Heart right ventricle (tissue), 16 donors: ENCODE measurements around the gene LILRA2. TPM values are rescaled to one million over a fixed set of nuclear protein-coding genes. Genes with fewer than 3 reads are reported as not detected.
"Not testable (repeated sequence)": the region's sequence is repeated elsewhere in the genome, so short reads cannot be mapped to it uniquely, and the experiment has no call there.

Experiments used
- ATAC-seq, 8 donors: fragments of 200-7000 bp; cut with Tn5 transposase; one replicate each; pipeline ENCODE4 v1.9.1; 2020; ENCODE audit warnings: mild to moderate bottlenecking in 8 of 8, moderate library complexity in 8 of 8, moderate number of reproducible peaks in 1 of 8
- DNase-seq, 2 donors: peaks; one replicate each; pipeline ENCODE4 v3.0.0-alpha.2; 2020
- H3K27ac ChIP-seq, 10 donors: fragments of 200-600 bp; sonication (generic) in 2 of 10; one replicate each; pipeline versions ENCODE4 v1.5.0 to v1.8.0; 2020 to 2022; ENCODE audit warnings: mild to moderate bottlenecking in 3 of 10
- H3K27me3 ChIP-seq, 7 donors: fragments of 200-600 bp; one replicate each; pipeline ENCODE4 v1.8.0; 2021 to 2022; ENCODE audit warnings: mild to moderate bottlenecking in 2 of 7
- H3K36me3 ChIP-seq, 9 donors: fragments of 200-600 bp; sonication (generic) in 1 of 9; one replicate each; pipeline versions ENCODE4 v1.5.0 to v1.8.0; 2020 to 2022; ENCODE audit warnings: mild to moderate bottlenecking in 2 of 9
- H3K4me1 ChIP-seq, 9 donors: fragments of 200-600 bp; sonication (generic) in 1 of 9; one replicate each; pipeline versions ENCODE4 v1.5.0 to v1.8.0; 2020 to 2022; ENCODE audit warnings: mild to moderate bottlenecking in 4 of 9
- H3K4me3 ChIP-seq, 10 donors: fragments of 200-600 bp; sonication (generic) in 2 of 10; one replicate each; pipeline versions ENCODE4 v1.5.0 to v1.8.0; 2020 to 2022; ENCODE audit warnings: mild to moderate bottlenecking in 7 of 10, moderate library complexity in 2 of 10
- H3K9me3 ChIP-seq, 11 donors: fragments of 200-600 bp in 10 of 11; sonication (generic) in 2 of 11; one replicate each; pipeline versions ENCODE4 v1.5.0 to v1.8.0; 2013 to 2022; ENCODE audit warnings: mild to moderate bottlenecking in 2 of 11, control low read depth in 1 of 11, moderate library complexity in 1 of 11
- CTCF ChIP-seq, 9 donors: fragments of 200-600 bp; sonication (generic) in 2 of 9; IDR thresholded peaks; one replicate each; pipeline versions ENCODE4 v1.5.0 to v1.8.0; 2021 to 2022; ENCODE audit warnings: antibody characterized with exemption in 9 of 9, mild to moderate bottlenecking in 5 of 9, moderate library complexity in 1 of 9
- WGBS, 2 donors: extraction: QIAGEN DNeasy Blood & Tissue Kit; methylation state at CpG; one replicate each; pipeline ENCODE4 v1.1.7; 2013; ENCODE audit warnings: inconsistent platforms in 1 of 2; 5-methylcytosine and 5-hydroxymethylcytosine counted together
- intact Hi-C, 10 donors: fragments of 100-400 bp; cut with DNase I; formaldehyde crosslinking; loops; one replicate each; pipeline versions ENCODE4 v1.11.1 to v1.14.2; 2022
- polyA plus RNA-seq, 2 donors: library from polyadenylated mRNA; stranded (reverse); fragments of 200-250 nt; gene quantifications; one replicate each; pipeline ENCODE4 v1.2.3, GENCODE V29; 2013
- total RNA-seq, 10 donors: library from RNA; stranded (reverse); fragmentation: NEBNext Ultra II Directional in 3 of 10; extraction: Animal tissue kit (Norgen Biotek cat#: 25700) in 3 of 10; gene quantifications; one replicate each; pipeline versions ENCODE4 v1.2.1 to v1.2.4, GENCODE V29; 2021 to 2023
- donor health status: Arrhythmogenic right ventricular cardiomyopathy.
- donor health status: ischemic (EF 13 %, LVEDD 7.1; RV severe dilation, severe dysfunction).
- donor health status: healthy with polysubstance abuse.
- donor health status: DM: no; HTN: yes; CAD: no.
- donor health status: DM: no; HTN: no; CAD: no.
- donor health status: ischemic (EF 25% LVEDD 6.9; RV normal size, moderate dysfunction).
- donor health status: ischemic (EF 25% LVEDD 5.7; RV mildly dilated, moderate dysfunction).
- donor health status: healthy.
- donor health status: DM: yes; HTN: yes; CAD: no.
- donor health status: Ischemic cardiomyopathy.
- donor health status: ischemic (EF 35%, LVEDD 5.7; RV mildly dilated, moderate dysfunction).
- donor health status: nonischemic (EF 11% LVEDD 7.7; RV severe dilation, severe dysfunction).
- donor health status: DM: yes; HTN: yes; CAD: no.
- donor health status: PGD.
- donor health status: ischemic (EF 29% LVEDD 5.4; RV normal size, mild dysfunction).
- donor health status: nonischemic (EF 23%, LVEDD 6.1; RV moderate dilation, normal function).

The LILRA2 gene
- total and polyA plus RNA-seq, 12 donors: 0.22 to 3.3 (median 0.97) TPM

- H3K27ac ChIP-seq: peak overlapping the region in 1 of 10 donors; percentile 79
- DNase-seq (no peak), ATAC-seq (peak in 1 of 8 donors; percentile 41)
- peaks cover 0 to 33% (median 13%) of the 10 kb centered on the region in 7 donors for H3K27me3 ChIP-seq
- H3K36me3 ChIP-seq: no peaks in the 10 kb centered on the region
- 36 to 40% methylated on average over 4 of the region's 4 CpGs for WGBS, 2 donors
- intact Hi-C loops: no loop called here
- peaks cover 0 to 5% (median 0%) of the 10 kb centered on the region in 11 donors for H3K9me3 ChIP-seq
- peak overlapping the region in 1 of 10 donors; percentile 39 for H3K4me3 ChIP-seq
- no peak for TF ChIP-seq CTCF (IDR thresholded peaks at IDR 0.05)
- peaks cover 0 to 20% (median 0%) of the 10 kb centered on the region in 9 donors for H3K4me1 ChIP-seq
Measured at GRCh38 chr19:54574051-54574450, 461 bp downstream of the LILRA2 start.

GRCh38 chr19:54574527-54575056 lies 1.0 kb downstream of the LILRA2 start:
- DNase-seq (no peak), ATAC-seq (no peak)
- Histone ChIP-seq H3K27me3 (peaks cover 0 to 33% (median 13%) of the 10 kb centered on the region in 7 donors), H3K4me3 (peak overlapping the region in 1 of 10 donors; percentile 39), H3K36me3 (no peaks in the 10 kb centered on the region), H3K27ac (peak overlapping the region in 1 of 10 donors; percentile 79), H3K9me3 (peaks cover 0 to 9% (median 0%) of the 10 kb centered on the region in 11 donors), H3K4me1 (peaks cover 0 to 20% (median 0%) of the 10 kb centered on the region in 9 donors)
- whole genome bisulfite sequencing, 2 donors: 67 to 69% methylated on average over 12 of the region's 12 CpGs
- intact Hi-C loops: loop anchor here in 1 of 10 donors (5.0 kb wide), 1 partner anchor 282 kb away; no protein-coding TSS in a partner anchor
- TF ChIP-seq CTCF (IDR thresholded peaks at IDR 0.05): no peak

- DNase-seq, H3K4me3 ChIP-seq, ATAC-seq, H3K36me3 ChIP-seq, H3K27ac ChIP-seq: not testable (repeated sequence)
- peaks cover 0 to 13% (median 0%) of the 10 kb centered on the region in 11 donors for H3K9me3 ChIP-seq
- peaks cover 0 to 20% (median 0%) of the 10 kb centered on the region in 9 donors for H3K4me1 ChIP-seq
- peaks cover 0 to 33% (median 8%) of the 10 kb centered on the region in 7 donors for H3K27me3 ChIP-seq
- 74% methylated on average over 8 to 9 of the region's 9 CpGs for WGBS, 2 donors
- intact Hi-C loops: loop anchor here in 1 of 10 donors (5.0 kb wide), 1 partner anchor 283 kb away; no protein-coding TSS in a partner anchor
Measured at GRCh38 chr19:54575205-54575604, 1.6 kb downstream of the LILRA2 start.

GRCh38 chr19:54576411-54576976 lies 2.9 kb downstream of the LILRA2 start:
- intact Hi-C loops: loop anchor here in 1 of 10 donors (5.0 kb wide), 1 partner anchor 284 kb away; no protein-coding TSS in a partner anchor
- Histone ChIP-seq H3K27me3 (peaks cover 0 to 33% (median 7%) of the 10 kb centered on the region in 7 donors), H3K9me3 (peaks cover 0 to 15% (median 0%) of the 10 kb centered on the region in 11 donors), H3K4me1 (peaks cover 0 to 20% (median 0%) of the 10 kb centered on the region in 9 donors), H3K36me3 (no peaks in the 10 kb centered on the region), H3K4me3 (no peak overlapping the region), H3K27ac (no peak overlapping the region)
- TF ChIP-seq CTCF (IDR thresholded peaks at IDR 0.05): no peak
- DNase-seq (no peak), ATAC-seq (peak in 2 of 8 donors; percentile 12 to 53)
- 67 to 69% methylated on average over 6 of the region's 6 CpGs for WGBS, 2 donors
